ENCODE data around the gene ZC3H11A. TPM values are rescaled to one million over a fixed set of nuclear protein-coding genes. Genes with fewer than 3 reads are reported as not detected.
A peak's percentile ranks its signal among the peaks of the same experiment; 100 is the strongest.

ZC3H11A gene
- total RNA-seq, 2 experiments from 2014 or later: 92.8 to 112 TPM

GRCh38 chr1:203764105-203765028 is 31.1 kb upstream of the ZC3H11A start:
- Mint-ChIP-seq H3K4me1 (peaks cover 43% of the 10 kb centered on the region), H3K27ac (peak overlapping the region; percentile 99), H3K9me3 (ENCODE audit: low read depth) (no peaks in the 10 kb centered on the region), H3K36me3 (ENCODE audit: low read depth) (peaks cover 18% of the 10 kb centered on the region), H3K4me3 (peak overlapping the region; percentile 91), H3K27me3 (no peaks in the 10 kb centered on the region)
- ChIA-PET POLR2A (interaction anchor here (0.8 to 2.2 kb wide), 14 partner anchors 10 to 250 kb away, joined by 3 to 13 read pairs (median 4); partner anchors contain the start of gene ATP2B4), CTCF (interaction anchor here (0.7 to 2.1 kb wide), 11 partner anchors 9 to 276 kb away, joined by 3 to 9 read pairs (median 4); partner anchors contain the start of gene ATP2B4)
- peak; percentile 5 for ATAC-seq
- intact Hi-C loops (cut with DNase I, micrococcal nuclease): loop anchor here (1.0 to 5.0 kb wide), 11 partner anchors 31 to 474 kb away; partner anchors contain the start of genes ATP2B4 (in 2 of the 2), ZBED6 (in 2 of the 2), ZC3H11A (in 2 of the 2) and SNRPE (in 1 of the 2)
- DNase-seq: peak; percentile 14

- Mint-ChIP-seq H3K27ac (peak within 1 kb of the TSS; percentile 99), H3K36me3 (ENCODE audit: low read depth) (peaks cover 18% of the 10 kb centered on the region), H3K4me3 (peak within 1 kb of the TSS; percentile 91), H3K9me3 (ENCODE audit: low read depth) (no peaks in the 10 kb centered on the region), H3K4me1 (peaks cover 47% of the 10 kb centered on the region), H3K27me3 (no peaks in the 10 kb centered on the region)
- CTCF ChIA-PET: interaction anchor here (0.6 to 2.1 kb wide), 14 partner anchors 10 to 551 kb away, joined by 3 to 9 read pairs (median 4); partner anchors contain the start of gene ATP2B4
- intact Hi-C loops (cut with DNase I, micrococcal nuclease): loop anchor here (1.0 to 5.0 kb wide), 11 partner anchors 30 to 475 kb away; partner anchors contain the start of genes ATP2B4 (in 2 of the 2), ZBED6 (in 2 of the 2), ZC3H11A (in 2 of the 2) and SNRPE (in 1 of the 2)
- ATAC-seq (peak; percentile 88), DNase-seq (peak; percentile 87)
- POLR2A ChIA-PET: interaction anchor here (0.8 to 2.2 kb wide), 15 partner anchors 10 to 251 kb away, joined by 3 to 13 read pairs (median 4); partner anchors contain the start of gene ATP2B4
Observed at GRCh38 chr1:203765029-203765837, 30.2 kb upstream of the ZC3H11A start, which contains the start of gene LAX1. LAX1 (plus strand) TSS chr1:203765183; CDS start chr1:203765566, 383 bp downstream.

GRCh38 chr1:203768256-203768655 is 27.2 kb upstream of the ZC3H11A start:
- no peak for ATAC-seq
- intact Hi-C loops (cut with DNase I, micrococcal nuclease): loop anchor here (5.0 kb wide), 3 partner anchors 161 to 441 kb away; no protein-coding TSS in a partner anchor
- Mint-ChIP-seq H3K36me3 (ENCODE audit: low read depth) (peaks cover 40% of the 10 kb centered on the region), H3K4me1 (peaks cover 40% of the 10 kb centered on the region), H3K4me3 (peak overlapping the region; percentile 3), H3K27me3 (no peaks in the 10 kb centered on the region), H3K9me3 (ENCODE audit: low read depth) (no peaks in the 10 kb centered on the region), H3K27ac (peak overlapping the region; percentile 89)
- CTCF ChIA-PET: interaction anchor here (0.7 to 1.4 kb wide), 2 partner anchors 24 to 280 kb away, joined by 3 read pairs; no protein-coding TSS in a partner anchor
- POLR2A ChIA-PET: interaction anchor here (0.7 to 1.1 kb wide), 2 partner anchors 25 to 77 kb away, joined by 3 read pairs; no protein-coding TSS in a partner anchor
- DNase-seq: peak; percentile 16

- H3K27me3 Mint-ChIP-seq: no peaks in the 10 kb centered on the region
- no peak overlapping the region for H3K4me3 Mint-ChIP-seq
- H3K4me1 Mint-ChIP-seq: peaks cover 25% of the 10 kb centered on the region
- ATAC-seq (no peak), DNase-seq (no peak)
- ChIA-PET POLR2A (no interaction called here), CTCF (no interaction called here)
- peak overlapping the region; percentile 59 for H3K27ac Mint-ChIP-seq
- H3K9me3 Mint-ChIP-seq (ENCODE audit: low read depth): no peaks in the 10 kb centered on the region
- H3K36me3 Mint-ChIP-seq (ENCODE audit: low read depth): peaks cover 51% of the 10 kb centered on the region
- intact Hi-C loops (cut with DNase I, micrococcal nuclease): loop anchor here (5.0 kb wide), 3 partner anchors 162 to 442 kb away; no protein-coding TSS in a partner anchor
Observed at GRCh38 chr1:203769505-203770343, 25.7 kb upstream of the ZC3H11A start.

GRCh38 chr1:203771901-203772301 is 23.5 kb upstream of the ZC3H11A start:
- H3K27ac Mint-ChIP-seq: no peak overlapping the region
- no peak for ATAC-seq

GRCh38 chr1:203772836-203773235 is 22.6 kb upstream of the ZC3H11A start:
- Mint-ChIP-seq H3K4me3 (no peak overlapping the region), H3K4me1 (peaks cover 29% of the 10 kb centered on the region), H3K36me3 (ENCODE audit: low read depth) (peaks cover 62% of the 10 kb centered on the region), H3K27ac (no peak overlapping the region), H3K9me3 (ENCODE audit: low read depth) (no peaks in the 10 kb centered on the region), H3K27me3 (no peaks in the 10 kb centered on the region)
- POLR2A ChIA-PET: no interaction called here
- CTCF ChIA-PET: no interaction called here
- DNase-seq (no peak), ATAC-seq (no peak)
- intact Hi-C loops (cut with DNase I, micrococcal nuclease): no loop called here

More at GRCh38 chr1:203771901-203772301, 23.5 kb upstream of the ZC3H11A start:
- no peaks in the 10 kb centered on the region for H3K9me3 Mint-ChIP-seq (ENCODE audit: low read depth)
- peaks cover 24% of the 10 kb centered on the region for H3K4me1 Mint-ChIP-seq
- no peak overlapping the region for H3K4me3 Mint-ChIP-seq
- ChIA-PET CTCF (no interaction called here), POLR2A (no interaction called here)
- H3K27me3 Mint-ChIP-seq: no peaks in the 10 kb centered on the region
- peaks cover 63% of the 10 kb centered on the region for H3K36me3 Mint-ChIP-seq (ENCODE audit: low read depth)
- intact Hi-C loops (cut with DNase I, micrococcal nuclease): no loop called here
- DNase-seq: no peak

- Mint-ChIP-seq H3K27ac (peak overlapping the region; percentile 74), H3K4me3 (no peak overlapping the region), H3K4me1 (peaks cover 12% of the 10 kb centered on the region), H3K27me3 (no peaks in the 10 kb centered on the region), H3K9me3 (ENCODE audit: low read depth) (no peaks in the 10 kb centered on the region), H3K36me3 (ENCODE audit: low read depth) (peaks cover 42% of the 10 kb centered on the region)
- intact Hi-C loops (cut with DNase I, micrococcal nuclease): no loop called here
- ChIA-PET POLR2A (interaction anchor here (1.0 kb wide), 1 partner anchor 11 kb away, joined by 4 read pairs; the partner anchor contains the start of gene LAX1), CTCF (interaction anchor here (1.0 to 1.2 kb wide), 5 partner anchors 11 to 75 kb away, joined by 3 to 10 read pairs (median 3); no protein-coding TSS in a partner anchor)
- DNase-seq: no peak
- peak; percentile 23 for ATAC-seq
Observed at GRCh38 chr1:203776636-203777035, 18.8 kb upstream of the ZC3H11A start.

GRCh38 chr1:203777596-203777995 is 17.8 kb upstream of the ZC3H11A start:
- ATAC-seq: no peak
- intact Hi-C loops (cut with DNase I, micrococcal nuclease): no loop called here
- DNase-seq: no peak
- POLR2A ChIA-PET: interaction anchor here (1.0 kb wide), 1 partner anchor 12 kb away, joined by 4 read pairs; the partner anchor contains the start of gene LAX1
- no peak overlapping the region for H3K27ac Mint-ChIP-seq
- no peaks in the 10 kb centered on the region for H3K27me3 Mint-ChIP-seq
- CTCF ChIA-PET: interaction anchor here (1.0 to 1.2 kb wide), 3 partner anchors 44 to 76 kb away, joined by 3 to 10 read pairs (median 3); no protein-coding TSS in a partner anchor
- no peak overlapping the region for H3K4me3 Mint-ChIP-seq
- H3K9me3 Mint-ChIP-seq (ENCODE audit: low read depth): no peaks in the 10 kb centered on the region
- H3K4me1 Mint-ChIP-seq: peaks cover 12% of the 10 kb centered on the region
- H3K36me3 Mint-ChIP-seq (ENCODE audit: low read depth): peaks cover 37% of the 10 kb centered on the region

GRCh38 chr1:203778146-203778545 is 17.3 kb upstream of the ZC3H11A start:
- ChIA-PET POLR2A (no interaction called here), CTCF (no interaction called here)
- Mint-ChIP-seq H3K36me3 (ENCODE audit: low read depth) (peaks cover 32% of the 10 kb centered on the region), H3K4me3 (no peak overlapping the region), H3K27ac (no peak overlapping the region), H3K4me1 (peaks cover 12% of the 10 kb centered on the region), H3K27me3 (no peaks in the 10 kb centered on the region), H3K9me3 (ENCODE audit: low read depth) (no peaks in the 10 kb centered on the region)
- intact Hi-C loops (cut with DNase I, micrococcal nuclease): no loop called here
- no peak for ATAC-seq
- DNase-seq: no peak

- no peak overlapping the region for H3K4me3 Mint-ChIP-seq
Observed at GRCh38 chr1:203778789-203779188, 16.6 kb upstream of the ZC3H11A start.

More at GRCh38 chr1:203778789-203779188, 16.6 kb upstream of the ZC3H11A start:
- Mint-ChIP-seq H3K27me3 (no peaks in the 10 kb centered on the region), H3K4me1 (peaks cover 12% of the 10 kb centered on the region), H3K36me3 (ENCODE audit: low read depth) (peaks cover 30% of the 10 kb centered on the region), H3K27ac (no peak overlapping the region), H3K9me3 (ENCODE audit: low read depth) (no peaks in the 10 kb centered on the region)
- CTCF ChIA-PET: no interaction called here
- intact Hi-C loops (cut with DNase I, micrococcal nuclease): no loop called here
- POLR2A ChIA-PET: no interaction called here
- DNase-seq (no peak), ATAC-seq (no peak)
